Fibroblast of mammary gland (primary cell): Measurements from ENCODE around the gene GDPD5.

Experiments used
- DNase-seq: peaks from one replicate; pipeline ENCODE4 v3.0.0-alpha.2; 2010; ENCODE audit warnings: low read depth
- H3K4me3 ChIP-seq: 2 replicates; pipeline ENCODE4 v1.5.1; 2011; ENCODE audit warnings: low read depth, mild to moderate bottlenecking, low read length, moderate library complexity; ENCODE audit not compliant: control insufficient read depth
- TF ChIP-seq, protein P1 (sequence below): conservative IDR thresholded peaks from 2 replicates; pipeline ENCODE4 v1.5.1; 2011; ENCODE audit warnings: low read depth, low read length, inconsistent platforms; ENCODE audit not compliant: control insufficient read depth, insufficient read depth

The GDPD5 gene

DNA sequence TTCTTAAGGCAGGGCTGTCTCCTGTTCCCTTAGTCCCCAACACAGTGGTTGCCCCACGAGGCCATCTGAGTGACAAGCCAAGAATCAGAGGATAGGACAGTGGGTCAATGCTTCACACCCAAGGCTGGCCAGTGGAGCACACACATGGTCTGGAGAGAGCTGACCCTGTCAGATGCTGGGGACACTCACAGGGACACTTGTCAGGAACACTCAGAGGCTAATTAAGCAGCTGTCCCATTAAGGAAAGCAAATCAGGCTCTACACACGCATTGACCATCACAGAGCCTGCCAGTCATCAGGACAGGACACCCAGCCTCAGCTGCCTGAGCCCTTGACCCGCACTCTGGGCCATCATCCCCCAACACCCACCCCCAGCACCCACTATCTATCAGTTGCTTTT is 18.2 kb downstream of the GDPD5 start:
- TF ChIP-seq, protein P1, sequence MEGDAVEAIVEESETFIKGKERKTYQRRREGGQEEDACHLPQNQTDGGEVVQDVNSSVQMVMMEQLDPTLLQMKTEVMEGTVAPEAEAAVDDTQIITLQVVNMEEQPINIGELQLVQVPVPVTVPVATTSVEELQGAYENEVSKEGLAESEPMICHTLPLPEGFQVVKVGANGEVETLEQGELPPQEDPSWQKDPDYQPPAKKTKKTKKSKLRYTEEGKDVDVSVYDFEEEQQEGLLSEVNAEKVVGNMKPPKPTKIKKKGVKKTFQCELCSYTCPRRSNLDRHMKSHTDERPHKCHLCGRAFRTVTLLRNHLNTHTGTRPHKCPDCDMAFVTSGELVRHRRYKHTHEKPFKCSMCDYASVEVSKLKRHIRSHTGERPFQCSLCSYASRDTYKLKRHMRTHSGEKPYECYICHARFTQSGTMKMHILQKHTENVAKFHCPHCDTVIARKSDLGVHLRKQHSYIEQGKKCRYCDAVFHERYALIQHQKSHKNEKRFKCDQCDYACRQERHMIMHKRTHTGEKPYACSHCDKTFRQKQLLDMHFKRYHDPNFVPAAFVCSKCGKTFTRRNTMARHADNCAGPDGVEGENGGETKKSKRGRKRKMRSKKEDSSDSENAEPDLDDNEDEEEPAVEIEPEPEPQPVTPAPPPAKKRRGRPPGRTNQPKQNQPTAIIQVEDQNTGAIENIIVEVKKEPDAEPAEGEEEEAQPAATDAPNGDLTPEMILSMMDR: no peak
- H3K4me3 ChIP-seq: no peak overlapping the region
- DNase-seq: no peak

DNA sequence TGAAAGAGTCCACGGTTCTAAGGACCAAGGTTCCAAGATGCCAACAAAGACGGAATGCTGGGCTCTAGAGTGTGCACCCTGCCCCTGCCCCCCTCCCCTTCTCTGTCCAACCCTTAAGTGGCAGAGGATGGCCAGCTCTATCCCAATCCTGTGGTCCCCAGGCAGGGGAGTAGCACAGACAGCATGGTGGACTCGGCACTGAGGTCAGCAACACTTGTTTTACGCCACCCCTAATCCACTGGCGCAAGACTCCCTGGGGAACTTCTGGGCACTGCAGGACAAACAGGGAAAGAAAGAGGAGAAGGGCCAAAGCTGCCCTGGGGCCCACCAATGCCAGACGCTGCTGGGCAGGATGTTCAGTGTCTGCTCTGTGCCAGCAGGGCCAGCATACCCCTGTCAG is 18.9 kb downstream of the GDPD5 start:
- DNase-seq: no peak
- no peak overlapping the region for H3K4me3 ChIP-seq
- TF ChIP-seq, protein P1: no peak

DNA sequence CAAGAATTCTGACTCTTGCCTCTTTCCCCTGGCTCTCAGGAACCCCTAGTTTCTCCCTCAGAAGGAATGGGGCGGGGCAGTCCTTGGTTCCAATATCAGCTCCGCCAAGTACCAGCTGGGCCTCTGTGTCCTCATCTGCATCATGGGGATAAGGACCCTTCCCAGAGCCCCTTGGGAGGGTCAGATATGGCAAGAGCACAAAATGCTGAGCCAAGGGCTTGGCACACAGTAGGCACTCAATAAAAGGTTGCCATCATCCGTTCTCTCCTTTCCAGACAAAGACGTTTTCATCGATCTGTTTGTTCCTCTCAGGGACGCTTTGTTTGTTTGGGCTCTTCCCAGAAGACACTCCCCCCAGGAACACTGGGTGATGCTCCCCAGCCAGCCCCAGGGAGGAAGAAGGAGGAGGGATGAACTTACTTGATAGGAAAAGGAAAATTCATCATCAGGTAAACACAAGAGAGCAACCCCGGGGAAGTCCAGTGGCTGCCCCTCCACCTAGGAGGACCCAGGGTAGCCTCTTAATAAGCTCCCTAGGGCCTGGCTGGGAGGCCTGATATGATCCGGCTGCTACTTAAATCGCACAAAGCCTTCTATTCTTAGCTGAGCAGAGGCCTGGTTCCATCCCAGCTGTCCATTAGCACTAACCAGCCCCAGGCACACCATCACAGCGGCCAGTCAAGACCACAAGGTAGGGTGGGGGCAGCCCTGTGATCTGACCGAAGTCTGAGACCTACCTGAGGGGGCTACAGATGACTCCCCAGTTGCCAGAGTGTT is 19.6 kb downstream of the GDPD5 start:
- TF ChIP-seq, protein P1: no peak
- DNase-seq: no peak
- H3K4me3 ChIP-seq: no peak overlapping the region

DNA sequence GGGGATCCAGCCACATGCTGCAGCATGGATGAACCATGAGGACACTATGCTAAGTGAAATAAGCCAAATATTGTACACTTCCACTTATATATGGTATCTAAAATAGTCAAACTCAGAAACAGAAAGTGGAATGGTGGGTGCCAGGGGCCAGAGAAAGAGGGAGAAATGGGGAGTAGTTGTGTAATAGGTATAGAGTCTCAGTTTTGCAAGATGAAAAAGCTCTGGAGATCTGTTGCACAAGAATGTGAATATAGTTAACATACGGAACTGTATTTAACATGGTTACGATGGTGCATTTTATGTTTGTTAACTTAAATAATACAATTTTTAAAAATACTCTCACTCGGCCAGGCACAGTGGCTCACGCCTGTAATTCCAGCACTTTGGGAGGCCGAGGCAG is 21.2 kb downstream of the GDPD5 start:
- DNase-seq: no peak
- TF ChIP-seq, protein P1: no peak
- H3K4me3 ChIP-seq: no peak overlapping the region

DNA sequence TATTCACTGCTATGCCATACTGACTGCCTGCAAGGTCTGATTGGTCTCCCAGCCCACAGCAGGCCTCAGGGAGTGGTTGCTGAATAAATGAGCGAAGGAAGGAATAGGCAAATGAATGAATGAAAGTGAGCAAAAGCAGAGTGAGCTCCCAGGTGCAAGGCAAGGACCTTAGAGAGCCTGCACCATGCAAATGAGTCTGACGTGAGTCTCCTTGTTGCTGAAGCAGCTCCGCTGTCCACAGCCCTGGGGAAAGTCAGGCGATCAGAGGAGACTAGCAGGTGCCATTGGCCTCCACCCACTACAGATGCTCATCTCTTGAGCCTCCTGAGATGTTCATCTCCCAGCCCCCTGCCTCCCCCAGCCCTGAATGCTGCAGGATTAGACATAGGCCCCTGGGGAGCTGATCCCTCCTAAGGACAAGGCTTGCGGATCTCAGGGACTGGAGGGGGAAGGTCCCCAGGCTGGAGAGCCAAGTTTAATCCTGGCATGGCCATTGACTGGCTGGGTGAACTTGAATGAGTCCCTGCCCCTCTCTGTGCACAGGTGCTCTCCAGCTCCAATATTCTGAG is 22.1 kb downstream of the GDPD5 start:
- no peak overlapping the region for H3K4me3 ChIP-seq
- TF ChIP-seq, protein P1: no peak
- no peak for DNase-seq

DNA sequence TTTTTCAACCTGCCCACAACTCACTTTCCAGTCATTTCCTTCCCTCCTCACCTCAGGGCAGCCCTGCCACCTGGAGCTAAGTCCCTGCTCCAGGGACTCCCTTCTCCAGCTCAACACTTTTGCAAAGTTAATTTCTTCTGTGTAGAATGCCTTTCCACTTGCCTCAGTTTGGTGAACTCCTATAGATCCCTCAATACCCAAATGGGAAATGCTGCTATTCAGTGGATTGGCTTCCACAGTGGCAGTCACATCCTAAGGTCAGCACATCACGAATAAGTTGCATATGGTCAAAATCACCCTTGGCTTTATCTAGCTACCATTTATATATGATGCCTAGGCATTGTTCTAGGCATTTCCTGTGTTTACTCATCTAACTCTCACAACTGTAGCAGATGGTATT is 23.6 kb downstream of the GDPD5 start:
- TF ChIP-seq, protein P1: no peak

More for the DNA sequence above, 23.6 kb downstream of the GDPD5 start:
- no peak overlapping the region for H3K4me3 ChIP-seq
- no peak for DNase-seq
